Tibial nerve (tissue), 4 donors: ENCODE results near the gene VARS1.

Source experiments
- CTCF ChIP-seq, 5 experiments: fragments of 200-600 bp in 3 of 5; fragments of 450-650 bp in 2 of 5; sonication (generic) in 3 of 5; IDR thresholded peaks; one replicate each; pipeline ENCODE4 v1.5.1; 2016 to 2019; ENCODE audit warnings: antibody characterized with exemption in 5 of 5, mild to moderate bottlenecking in 3 of 5, moderate library complexity in 2 of 5
- EP300 ChIP-seq, 2 donors: sonication (generic); formaldehyde crosslinking; IDR thresholded peaks; one replicate each; pipeline ENCODE4 v1.6.1; 2017; ENCODE audit warnings: antibody characterized with exemption in 2 of 2, mild to moderate bottlenecking in 1 of 2
- POLR2A ChIP-seq, 2 donors: fragments of 450-650 bp; IDR thresholded peaks; one replicate each; pipeline ENCODE4 v1.6.1; 2017; ENCODE audit warnings: antibody characterized with exemption in 2 of 2, mild to moderate bottlenecking in 2 of 2, moderate library complexity in 2 of 2

- TF ChIP-seq CTCF (IDR thresholded peaks at IDR 0.05) (no peak), POLR2A (IDR thresholded peaks at IDR 0.05) (no peak), EP300 (IDR thresholded peaks at IDR 0.05) (no peak)
Observed at GRCh38 chr6:31770860-31771259, 24.7 kb downstream of the VARS1 start.
